NCI-H1694 (cell line): Measurements from ENCODE around the gene ZMIZ1.
"Not testable (repeated sequence)": the region's sequence is repeated elsewhere in the genome, so short reads cannot be mapped to it uniquely, and the experiment has no call there.

Experiments
- DNase-seq: peaks from one replicate; lab custom pipeline; 2025; lab: John Stamatoyannopoulos, UW

Gene ZMIZ1

DNA sequence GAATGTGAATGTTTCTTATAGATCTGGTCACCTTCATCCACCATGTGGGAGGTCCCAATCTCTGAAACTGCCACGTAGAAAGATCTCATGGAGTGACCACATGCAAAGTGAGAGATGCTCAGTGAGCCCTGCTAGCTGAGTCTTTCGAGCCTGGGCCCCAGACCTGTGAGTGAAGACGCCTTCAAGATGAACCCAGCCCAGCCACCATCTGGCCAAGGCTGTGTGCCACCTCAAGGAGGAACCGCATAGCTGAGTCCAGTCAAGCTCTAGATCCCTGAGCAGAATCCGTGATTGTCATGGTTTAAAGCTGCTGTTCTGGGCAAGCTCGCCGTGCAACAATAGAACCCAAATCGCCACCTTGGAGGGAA, 258.3 kb downstream of the ZMIZ1 start:
- no peak for DNase-seq

DNA sequence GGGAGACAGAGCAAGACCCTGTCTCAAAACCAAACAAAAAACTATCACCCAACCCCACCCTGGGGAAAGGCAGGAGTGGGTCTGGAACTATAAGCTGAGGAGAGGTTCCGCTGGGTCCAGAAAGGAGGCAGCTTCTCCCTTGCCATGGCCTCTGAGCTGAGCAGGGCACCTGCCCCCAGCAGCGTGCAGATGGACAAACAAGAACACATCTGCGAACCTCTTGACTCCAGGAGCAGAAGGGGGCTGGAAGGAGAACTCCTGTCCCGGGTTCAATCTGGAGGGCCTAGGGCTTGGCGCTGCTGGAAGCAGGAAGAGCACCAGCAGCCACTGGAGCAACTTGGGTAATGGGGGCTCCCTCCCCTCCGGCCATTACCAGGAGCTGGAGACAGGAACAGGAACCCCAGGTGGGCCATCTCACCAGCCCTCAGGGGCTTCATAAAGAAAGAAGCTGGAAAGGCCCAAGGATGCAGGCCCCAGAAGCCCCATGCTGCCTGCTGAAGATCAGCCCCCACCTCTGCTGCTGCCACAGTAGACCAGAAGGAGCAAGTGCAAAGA, 259.5 kb downstream of the ZMIZ1 start:
- DNase-seq: no peak

DNA sequence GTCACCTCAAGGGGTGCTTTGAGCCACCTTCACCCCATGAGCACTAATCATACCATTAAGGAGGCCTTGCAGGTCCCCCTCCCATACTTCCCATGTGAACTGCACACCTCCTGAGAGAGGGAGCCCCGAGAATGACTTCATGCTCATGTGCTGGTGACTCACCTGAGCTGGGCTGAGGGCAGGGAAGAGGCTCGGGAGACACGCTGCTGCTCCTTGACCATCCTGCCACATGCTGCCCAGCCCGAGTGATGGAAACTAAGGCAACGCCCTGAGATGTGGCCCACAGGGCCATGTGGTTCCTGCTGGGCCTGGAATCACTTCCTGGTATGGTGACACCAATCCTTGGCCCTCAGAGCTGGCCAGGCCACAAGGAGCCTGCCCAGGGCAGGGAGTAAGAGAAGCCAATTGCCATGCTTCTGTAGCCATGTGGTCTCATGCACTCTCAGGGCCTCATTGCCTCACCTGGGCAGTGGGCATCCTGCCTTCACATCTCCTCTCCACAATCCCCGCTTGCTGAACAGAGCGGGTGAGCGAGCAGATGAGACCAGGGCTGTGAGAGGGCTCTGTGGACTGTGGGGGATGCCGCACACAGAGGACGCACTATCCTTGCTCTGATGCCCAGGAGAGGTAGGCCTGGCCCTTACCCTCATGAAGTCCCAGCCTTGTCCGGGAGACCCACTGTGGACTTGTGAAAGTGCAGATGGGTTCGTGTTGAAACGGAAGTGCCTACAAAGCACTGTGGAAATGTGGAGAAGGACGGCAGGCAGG, 260.2 kb downstream of the ZMIZ1 start:
- DNase-seq: no peak

DNA sequence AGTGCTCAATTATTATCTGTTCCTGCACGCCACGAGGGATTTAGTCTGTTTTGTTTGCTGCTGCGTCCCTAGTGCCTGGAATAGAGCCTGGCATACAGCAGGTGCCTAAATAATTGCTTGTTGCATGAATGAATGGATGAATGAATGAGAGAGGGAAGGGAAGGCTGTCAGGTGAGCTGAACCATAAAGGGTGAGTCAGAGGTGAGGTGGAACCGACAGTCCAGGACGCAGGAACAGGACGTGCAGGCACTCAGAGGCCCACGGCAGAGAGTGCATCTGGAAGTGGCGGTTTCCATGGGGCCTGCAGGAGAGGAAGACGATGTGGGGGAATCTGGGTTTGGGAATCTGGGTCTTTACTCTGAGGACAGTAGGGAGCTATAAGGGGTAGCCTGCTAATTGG, 260.8 kb downstream of the ZMIZ1 start:
- DNase-seq: no peak

DNA sequence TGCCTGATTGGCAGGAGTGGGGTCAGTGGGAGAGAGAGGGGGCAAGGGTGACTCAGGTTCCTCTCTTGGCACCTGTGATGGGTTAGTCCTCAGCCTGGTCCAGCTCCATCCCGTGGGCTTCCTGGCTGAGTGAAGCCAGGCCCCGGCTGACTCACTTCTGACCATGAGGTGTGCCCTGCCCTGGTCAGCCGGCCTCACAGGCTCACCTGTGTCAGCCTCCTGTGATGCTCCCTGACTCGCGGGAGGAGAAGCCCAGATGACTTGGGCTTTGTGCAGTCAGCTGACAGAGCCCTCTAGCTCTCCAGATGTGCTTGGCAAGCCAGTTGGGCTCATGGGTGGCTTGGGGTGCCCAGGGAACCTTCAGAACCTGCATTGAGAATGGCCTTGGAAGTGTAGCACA, 262.5 kb downstream of the ZMIZ1 start:
- DNase-seq: no peak

DNA sequence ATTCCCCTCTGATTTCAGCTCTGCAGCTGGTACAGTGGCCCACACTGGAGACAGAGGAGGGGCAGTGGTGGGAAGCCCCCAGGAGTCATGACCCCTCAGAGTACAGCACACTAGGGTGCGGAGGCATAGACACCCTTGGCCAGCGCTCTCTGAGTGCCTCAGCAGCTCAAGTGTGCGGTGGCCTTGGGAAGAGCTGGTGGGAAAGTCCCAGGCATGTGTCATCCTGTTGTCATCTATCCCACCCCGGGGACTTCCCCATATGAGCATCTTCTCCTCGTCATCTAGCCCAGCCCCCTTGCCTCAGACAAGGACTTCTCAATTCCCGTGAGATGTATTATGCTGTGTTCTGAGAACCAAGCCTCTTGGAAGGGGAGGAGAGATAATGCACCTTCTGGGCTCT, 262.9 kb downstream of the ZMIZ1 start:
- DNase-seq: no peak

DNA sequence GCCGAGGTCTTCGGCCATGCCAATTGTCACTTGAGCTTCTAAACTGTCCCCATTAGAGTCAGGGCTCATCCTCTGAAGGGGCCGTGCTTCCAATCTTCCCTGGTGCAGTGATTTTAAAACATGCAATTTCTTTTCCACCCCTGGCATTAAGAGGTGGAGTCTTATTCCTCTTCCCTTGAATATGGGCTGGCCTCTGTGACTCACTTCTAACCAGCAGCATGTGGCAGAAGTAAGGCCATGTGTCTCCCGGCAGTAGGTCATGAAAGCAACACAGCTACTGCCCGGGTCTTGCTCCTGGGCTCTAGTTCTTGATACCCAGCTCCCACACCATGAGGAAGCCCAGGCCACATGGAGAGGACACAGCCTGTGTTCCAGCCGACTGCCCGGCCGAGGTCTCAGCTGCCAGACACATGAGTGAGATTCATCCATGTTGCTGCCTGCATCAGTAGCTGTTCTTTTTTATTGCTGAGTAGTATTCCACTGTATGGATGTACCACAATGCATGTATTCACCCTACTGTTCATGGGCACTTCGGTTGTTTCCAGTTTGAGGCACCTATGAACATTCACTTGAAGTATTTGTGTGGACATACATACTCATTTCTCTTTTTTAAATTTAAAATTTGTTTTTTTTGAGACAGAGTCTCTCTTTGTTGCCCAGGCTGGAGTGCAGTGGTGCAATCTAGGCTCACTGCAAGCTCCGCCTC, 264.0 kb downstream of the ZMIZ1 start:
- not testable (repeated sequence) for DNase-seq

DNA sequence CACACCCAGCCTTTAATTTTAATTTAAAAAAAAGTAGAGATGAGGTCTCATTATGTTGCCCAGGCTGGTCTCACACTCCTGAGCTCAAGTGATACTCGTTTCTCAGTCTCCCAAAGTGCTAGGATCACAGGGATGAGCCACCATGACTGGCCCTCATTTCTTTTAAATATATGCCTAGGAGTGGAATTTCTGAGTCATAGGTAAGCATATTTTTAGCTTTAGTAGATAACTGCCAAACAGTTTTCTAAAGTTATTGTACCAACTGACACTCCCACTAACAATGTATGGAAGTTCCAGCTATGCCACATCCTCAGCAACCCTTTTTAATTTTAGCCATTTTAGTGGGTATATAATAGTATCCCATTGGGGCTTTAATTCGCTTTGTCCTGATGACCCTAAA, 264.7 kb downstream of the ZMIZ1 start:
- no peak for DNase-seq

DNA sequence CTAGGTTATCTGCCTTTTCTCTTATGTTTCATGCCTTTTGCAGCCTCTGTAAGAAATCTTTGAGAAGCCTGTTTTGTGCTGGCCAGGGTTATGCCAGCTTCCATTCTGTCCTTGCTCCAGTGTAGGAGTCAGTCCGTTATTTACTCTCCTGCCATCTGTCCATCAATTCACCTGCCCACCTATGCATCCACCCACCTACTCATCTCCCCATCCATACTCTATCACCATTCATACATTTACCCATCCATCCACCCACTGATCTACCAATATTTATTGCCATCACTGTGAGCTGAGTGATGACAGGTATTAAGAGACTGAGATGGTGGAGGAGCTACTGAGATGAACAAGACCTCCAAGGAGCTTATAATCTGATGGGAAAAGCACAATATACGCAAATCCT, 265.8 kb downstream of the ZMIZ1 start:
- DNase-seq: no peak

DNA sequence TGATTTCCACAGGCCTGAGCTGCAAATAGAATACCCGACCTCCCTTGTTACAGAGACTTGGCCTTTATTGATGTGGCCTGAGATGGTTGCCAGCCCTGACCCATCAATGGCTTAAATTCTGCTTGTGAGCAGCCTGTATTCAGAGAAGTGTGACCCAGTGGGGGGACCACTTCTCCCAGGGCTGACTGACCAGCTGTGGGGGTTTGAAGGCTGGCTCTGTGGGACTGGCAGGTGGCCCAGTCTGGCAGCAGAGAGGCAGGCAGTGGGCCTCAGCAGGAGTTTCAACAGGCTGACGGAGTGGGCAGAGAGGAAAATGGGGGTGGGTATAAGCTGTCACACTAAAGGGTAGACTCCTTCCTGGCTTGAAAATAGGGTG, 266.3 kb downstream of the ZMIZ1 start:
- no peak for DNase-seq

DNA sequence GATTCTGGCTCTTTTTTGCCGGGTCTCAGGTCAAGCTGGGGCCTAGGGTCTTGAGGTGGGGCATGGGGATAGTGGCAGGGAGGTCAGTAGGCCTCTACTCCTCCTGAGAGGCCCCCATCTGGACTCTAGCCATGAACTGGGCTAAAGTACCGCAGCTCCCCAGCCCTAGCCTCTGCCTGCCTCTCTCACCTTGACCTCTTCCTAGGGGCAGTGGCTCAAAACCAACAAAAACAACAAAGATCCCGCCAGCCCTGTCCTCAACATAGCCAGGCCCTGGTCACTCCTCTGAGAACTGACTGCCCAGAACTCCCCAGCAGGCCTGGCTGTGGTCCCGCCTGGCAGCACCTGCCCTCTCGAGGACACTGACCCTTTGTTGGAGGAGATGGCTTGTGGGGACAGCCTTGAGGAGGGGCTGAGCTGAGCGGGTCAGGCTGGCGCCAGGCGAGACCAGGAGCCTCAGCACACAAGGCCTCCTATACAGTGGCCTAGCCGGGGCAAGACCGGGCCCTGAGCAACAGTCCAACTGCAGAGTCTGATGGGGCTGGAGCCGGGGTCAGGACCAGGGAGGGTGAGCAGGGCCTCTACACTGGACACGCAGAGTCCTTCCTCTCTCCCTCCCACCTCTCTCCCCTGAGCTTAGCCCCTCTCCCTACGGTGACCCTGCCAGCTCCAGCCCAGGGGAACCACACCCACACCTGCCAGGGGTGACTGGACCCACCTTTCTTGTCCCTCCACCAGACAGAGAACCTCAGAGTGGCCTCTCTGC, 266.9 kb downstream of the ZMIZ1 start:
- no peak for DNase-seq

DNA sequence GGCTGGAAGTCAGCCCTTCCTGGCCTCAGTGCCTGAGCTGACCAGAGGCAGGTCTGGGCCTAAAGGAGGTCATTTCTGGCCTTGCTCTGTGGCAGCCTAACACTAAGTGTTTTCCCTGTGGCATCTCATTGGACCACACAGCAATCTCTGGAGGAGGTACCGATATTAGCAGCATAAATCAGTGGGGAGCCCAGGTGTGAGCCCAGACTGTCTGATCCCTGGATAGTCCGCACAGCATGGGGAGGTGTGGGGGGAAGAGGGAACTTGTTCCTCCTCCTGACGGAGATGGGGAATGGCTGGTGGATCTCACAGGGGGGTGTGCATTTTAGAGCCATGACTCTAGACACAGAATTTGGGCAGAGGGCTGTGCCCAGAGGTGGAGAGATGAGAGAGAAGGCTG, 267.5 kb downstream of the ZMIZ1 start:
- no peak for DNase-seq

DNA sequence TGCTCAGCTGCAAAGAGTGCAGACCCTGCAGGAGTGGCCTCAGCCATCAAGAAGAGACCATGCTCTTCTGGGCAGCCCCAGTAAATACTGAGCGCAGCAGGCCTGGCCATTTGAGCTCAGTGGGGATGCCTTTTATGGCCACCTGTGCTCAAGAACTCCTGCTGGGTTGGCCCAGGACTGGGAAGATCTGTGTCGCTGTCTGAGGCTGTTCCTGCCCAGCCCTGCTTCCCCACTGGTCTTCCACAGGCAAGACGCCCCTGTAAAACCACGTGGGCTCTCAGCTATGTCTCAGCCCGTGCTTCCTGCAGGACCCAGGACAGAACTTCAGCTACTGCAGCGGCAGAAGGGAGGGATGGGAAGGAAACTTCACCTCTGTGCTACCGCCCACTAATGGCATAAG, 268.0 kb downstream of the ZMIZ1 start:
- no peak for DNase-seq

DNA sequence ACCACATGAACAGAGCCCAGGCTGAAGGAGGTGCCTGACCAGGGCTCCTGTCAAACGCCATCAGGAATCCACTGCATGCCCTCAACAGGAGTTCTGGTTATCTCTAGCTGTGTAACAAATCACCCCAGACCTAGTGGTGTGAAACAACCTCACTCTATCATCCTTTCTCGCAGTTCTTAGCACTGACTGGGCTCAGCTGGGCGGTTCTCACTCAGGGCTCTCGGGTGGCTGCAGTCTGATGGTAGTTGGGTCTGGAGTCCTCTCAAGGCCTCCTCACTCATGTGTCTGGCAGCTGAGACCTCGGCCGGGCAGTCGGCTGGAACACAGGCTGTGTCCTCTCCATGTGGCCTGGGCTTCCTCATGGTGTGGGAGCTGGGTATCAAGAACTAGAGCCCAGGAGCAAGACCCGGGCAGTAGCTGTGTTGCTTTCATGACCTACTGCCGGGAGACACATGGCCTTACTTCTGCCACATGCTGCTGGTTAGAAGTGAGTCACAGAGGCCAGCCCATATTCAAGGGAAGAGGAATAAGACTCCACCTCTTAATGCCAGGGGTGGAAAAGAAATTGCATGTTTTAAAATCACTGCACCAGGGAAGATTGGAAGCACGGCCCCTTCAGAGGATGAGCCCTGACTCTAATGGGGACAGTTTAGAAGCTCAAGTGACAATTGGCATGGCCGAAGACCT, 269.2 kb downstream of the ZMIZ1 start:
- not testable (repeated sequence) for DNase-seq

DNA sequence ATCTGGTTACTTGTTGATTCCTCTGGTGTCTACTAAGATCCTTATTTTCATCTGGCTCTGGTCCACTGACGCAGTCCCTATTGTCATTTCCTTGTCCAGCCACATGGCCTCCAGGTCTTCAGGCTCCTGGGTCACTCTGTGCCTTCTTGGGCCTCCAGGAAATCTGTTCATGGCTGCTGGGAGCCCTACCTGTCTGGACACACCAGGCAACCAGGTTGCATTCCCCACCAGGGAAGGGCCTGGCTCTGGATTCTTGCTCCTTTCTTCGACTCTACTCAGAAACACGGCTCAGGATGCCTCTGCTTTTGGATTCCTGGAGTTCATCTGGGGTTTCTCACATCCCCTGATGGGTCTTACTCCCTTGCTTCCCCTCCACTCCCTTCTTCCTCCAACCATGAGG, 270.5 kb downstream of the ZMIZ1 start:
- DNase-seq: no peak

DNA sequence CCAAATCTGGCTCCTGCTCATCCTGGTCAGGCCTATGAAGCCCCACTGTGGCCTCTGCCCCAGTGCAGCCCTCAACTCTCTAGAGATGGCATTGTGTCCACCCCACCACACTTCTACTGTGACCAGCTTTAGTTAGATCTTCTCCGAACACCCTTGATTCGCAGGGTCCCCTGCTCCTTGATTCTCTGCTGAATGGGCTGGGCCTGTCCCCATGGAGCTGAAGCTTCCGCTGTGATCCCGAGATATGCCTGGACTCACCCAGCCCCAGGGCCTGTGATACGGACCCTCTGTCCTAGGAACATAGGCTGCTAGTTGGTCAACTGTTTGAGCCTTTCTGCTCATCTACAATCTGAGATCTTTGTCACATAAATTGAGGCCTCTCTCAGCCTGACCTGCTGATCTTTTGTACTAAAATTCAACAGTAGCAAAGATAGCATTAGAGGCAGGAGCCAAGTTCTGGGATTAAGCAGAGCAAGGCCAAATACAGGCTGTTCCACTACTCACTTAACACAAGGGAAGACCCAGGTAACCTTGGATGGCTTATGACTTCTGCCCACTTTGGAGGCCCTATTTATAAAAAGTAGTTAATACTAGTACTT, 272.0 kb downstream of the ZMIZ1 start:
- no peak for DNase-seq

DNA sequence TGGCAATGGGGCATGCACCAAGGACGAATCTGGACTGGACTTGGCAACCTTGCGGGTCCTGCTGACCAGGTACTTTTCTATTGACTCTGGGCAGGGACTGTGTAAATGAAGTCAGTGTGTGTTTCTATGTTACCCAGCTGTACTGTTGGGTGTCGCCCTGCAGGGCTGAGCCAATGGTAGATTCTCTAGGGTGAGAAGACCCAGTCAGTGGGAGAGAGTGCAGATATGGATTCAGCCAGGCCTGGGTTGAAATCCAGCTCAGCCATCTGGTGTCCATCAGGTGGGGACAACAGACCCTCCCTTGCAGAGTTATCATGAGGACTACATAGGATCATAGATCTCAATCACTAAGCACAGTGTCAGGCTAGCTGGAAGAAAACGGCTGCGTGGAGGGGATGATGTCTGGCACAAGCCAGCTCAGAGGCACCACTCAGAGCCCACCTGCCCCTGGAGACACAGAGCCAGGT, 273.6 kb downstream of the ZMIZ1 start:
- no peak for DNase-seq

DNA sequence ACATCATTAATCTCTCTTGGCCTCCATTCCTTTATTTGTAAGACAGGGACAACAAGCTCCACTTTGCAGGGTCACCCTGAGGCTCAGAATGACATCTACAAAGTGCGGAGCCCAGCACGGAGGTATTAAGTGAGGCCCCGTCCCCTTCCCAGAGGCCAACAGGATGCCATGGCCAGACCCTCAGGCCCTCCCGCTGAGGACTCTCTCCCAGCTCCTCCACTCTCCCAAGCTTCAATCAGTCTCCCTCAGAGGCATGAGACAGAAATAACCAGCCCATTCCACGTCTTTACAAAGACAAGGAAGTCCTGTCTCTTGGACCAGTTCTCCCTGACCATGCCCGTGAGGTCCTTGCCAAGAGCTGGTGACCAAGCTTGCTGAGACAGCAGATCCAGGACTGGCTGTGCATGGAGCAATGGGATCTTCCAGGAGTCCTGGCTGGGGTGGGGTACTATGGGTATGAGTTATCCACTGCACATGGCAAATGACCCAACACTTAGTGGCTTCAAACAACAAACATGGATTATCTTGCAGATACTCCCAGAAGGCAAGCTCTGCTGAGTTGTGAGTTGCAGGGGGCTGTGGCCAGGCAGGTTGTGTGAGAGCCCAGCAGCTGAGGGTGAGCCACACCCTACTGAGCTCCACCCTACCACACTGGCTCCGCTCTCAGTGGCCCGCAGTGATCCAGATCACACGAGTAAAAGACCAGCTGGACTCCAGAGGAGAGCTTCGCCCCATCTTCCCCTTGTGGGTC, 274.2 kb downstream of the ZMIZ1 start:
- no peak for DNase-seq

DNA sequence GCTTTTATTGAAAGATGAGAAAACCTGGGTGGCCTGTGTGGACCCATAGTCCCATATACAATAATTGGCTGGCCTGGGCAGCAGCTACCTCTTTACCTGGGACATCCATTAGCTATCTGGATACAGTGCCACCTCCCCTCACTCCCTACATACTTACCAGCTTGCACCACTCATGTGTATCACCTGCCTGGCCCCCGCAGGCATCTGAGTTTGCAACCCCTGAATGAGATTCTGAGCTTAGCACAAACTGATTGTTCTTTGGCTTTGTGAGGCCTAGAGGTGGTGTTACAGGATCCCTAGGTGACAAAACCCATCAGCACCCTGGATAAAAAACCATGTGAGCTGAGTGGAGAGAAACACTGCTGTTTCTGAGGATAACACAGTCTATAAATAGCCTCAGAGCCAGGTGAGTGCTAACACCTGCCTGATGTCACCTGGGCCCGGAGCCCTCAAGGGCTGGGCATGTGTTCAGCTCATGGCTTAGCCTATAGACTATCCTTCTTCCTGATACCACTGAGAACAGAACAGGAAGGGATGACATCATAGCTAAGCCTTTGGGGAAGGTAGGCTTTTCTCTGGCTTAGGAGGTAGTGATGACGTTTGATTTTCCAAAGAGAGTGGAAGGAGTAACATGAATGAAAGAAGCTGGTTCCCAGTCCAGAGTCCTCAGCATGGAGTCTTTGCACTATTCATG, 275.9 kb downstream of the ZMIZ1 start:
- DNase-seq: no peak

DNA sequence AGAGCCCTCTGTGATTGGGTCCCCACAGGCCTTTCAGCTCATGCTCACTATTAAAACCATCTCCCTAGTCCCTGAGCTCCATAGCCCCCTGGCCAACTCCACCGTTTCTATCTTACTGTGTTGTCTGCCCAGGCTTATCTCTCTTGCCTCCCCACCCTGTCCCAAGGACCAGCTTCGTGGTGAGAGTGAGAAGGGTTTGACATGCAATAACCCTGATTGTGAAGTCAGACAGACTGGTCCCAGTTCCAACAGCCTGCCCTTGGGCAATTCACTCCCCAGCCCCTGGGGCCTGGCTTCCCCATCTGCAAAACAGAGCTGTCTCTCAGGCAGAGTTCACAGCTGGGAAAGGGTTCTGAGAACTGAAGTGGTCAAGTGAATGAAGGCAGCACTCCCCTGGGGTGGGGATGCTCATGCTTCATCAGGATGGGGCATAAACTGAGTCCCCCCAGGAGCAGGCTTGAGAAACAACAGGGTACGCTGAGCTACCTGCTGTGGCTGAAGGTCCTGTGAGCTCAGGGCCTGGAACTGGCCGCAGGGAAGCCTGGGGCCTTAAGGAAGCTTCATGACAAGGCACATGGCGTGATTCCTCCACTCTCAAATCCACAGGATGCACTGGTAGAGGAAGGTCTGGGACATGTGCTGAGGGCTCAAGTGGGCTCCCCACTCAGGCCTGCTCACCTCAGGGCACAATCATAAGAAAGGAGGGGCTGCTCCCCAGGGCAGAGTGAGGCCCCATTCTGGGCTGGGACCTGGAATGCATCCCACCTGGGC, 276.7 kb downstream of the ZMIZ1 start:
- DNase-seq: no peak
